ENCODE results near the gene AK9. TPM values are rescaled to one million over a fixed set of nuclear protein-coding genes. Genes with fewer than 3 reads are reported as not detected.

Gene AK9
- polyA plus RNA-seq, 1 of the 3 experiments (the other 2 are of a cell fraction), result 0.76 TPM

GRCh38 chr6:109739686-109740085 is 48.7 kb upstream of the AK9 start:
- DNase-seq, result no peak
- no peaks in the 10 kb centered on the region for H3K79me2 ChIP-seq (ENCODE audit: insufficient read depth)
- no peak overlapping the region for H3K9ac ChIP-seq
- CTCF ChIA-PET, result interaction anchor here (0.7 to 1.0 kb wide), 2 partner anchors 34 to 298 kb away, joined by 3 read pairs; no protein-coding TSS in a partner anchor
- peaks cover 0 to 19% of the 10 kb centered on the region in 2 experiments for H3K36me3 ChIP-seq (replicated peaks in 1 of 2; ENCODE audit: control insufficient read depth in 1 of 2, insufficient read depth in 2 of 2, low read length in 1 of 2)
- H3K27ac ChIP-seq (ENCODE audit: low read depth in 2 of 2, low read length in 1 of 2), result no peak overlapping the region
- 88% methylated on average over 3 of the region's 3 CpGs for WGBS (ENCODE audit: low lambda C conversion rate)
- H2AFZ ChIP-seq (ENCODE audit: low read depth), result no peak overlapping the region
- TF ChIP-seq YY1 (IDR thresholded peaks at IDR 0.05; ENCODE audit: low read depth), result no peak
- no peak for TF ChIP-seq RAD21 (IDR thresholded peaks at IDR 0.05; ENCODE audit: low read length)
- TF ChIP-seq EP300 (IDR thresholded peaks at IDR 0.05; ENCODE audit: borderline replicate concordance in 1 of 2, low read depth in 1 of 2, low read length in 1 of 2), result no peak
- TF ChIP-seq FOXJ3 (CRISPR knock-in tag; IDR thresholded peaks at IDR 0.05), result no peak
- TF ChIP-seq TEAD4 (IDR thresholded peaks at IDR 0.05; ENCODE audit: borderline replicate concordance, insufficient read depth), result no peak
- TF ChIP-seq MXI1 (IDR thresholded peaks at IDR 0.05; ENCODE audit: low read depth, low read length), result no peak
- no peak for TF ChIP-seq CHD2 (IDR thresholded peaks at IDR 0.05; ENCODE audit: low read length, partially characterized antibody)
- TF ChIP-seq EZH2phosphoT487 (IDR thresholded peaks at IDR 0.05; ENCODE audit: borderline replicate concordance, low read depth), result no peak
- no peak for TF ChIP-seq GABPA (IDR thresholded peaks at IDR 0.05; ENCODE audit: low read depth)
- no peak for TF ChIP-seq ELF1 (IDR thresholded peaks at IDR 0.05)
- TF ChIP-seq TAF1 (IDR thresholded peaks at IDR 0.05; ENCODE audit: borderline replicate concordance, low read depth, low read length), result no peak
- TF ChIP-seq, protein P1, sequence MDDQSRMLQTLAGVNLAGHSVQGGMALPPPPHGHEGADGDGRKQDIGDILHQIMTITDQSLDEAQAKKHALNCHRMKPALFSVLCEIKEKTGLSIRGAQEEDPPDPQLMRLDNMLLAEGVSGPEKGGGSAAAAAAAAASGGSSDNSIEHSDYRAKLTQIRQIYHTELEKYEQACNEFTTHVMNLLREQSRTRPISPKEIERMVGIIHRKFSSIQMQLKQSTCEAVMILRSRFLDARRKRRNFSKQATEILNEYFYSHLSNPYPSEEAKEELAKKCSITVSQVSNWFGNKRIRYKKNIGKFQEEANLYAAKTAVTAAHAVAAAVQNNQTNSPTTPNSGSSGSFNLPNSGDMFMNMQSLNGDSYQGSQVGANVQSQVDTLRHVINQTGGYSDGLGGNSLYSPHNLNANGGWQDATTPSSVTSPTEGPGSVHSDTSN (IDR thresholded peaks at IDR 0.05), result no peak
- TF ChIP-seq USF2 (IDR thresholded peaks at IDR 0.05; ENCODE audit: borderline replicate concordance, low read depth, low read length), result no peak
- TF ChIP-seq MAX (IDR thresholded peaks at IDR 0.05; ENCODE audit: low read depth), result no peak
- no peak for TF ChIP-seq GATA2 (CRISPR knock-in tag; IDR thresholded peaks at IDR 0.05)
- H3K27me3 ChIP-seq (ENCODE audit: insufficient read depth), result no peaks in the 10 kb centered on the region
- POLR2A ChIA-PET, result no interaction called here
- H3K9me2 ChIP-seq, result no peaks in the 10 kb centered on the region
- H3F3A ChIP-seq (replicated peaks; ENCODE audit: insufficient read depth), result peaks cover 5% of the 10 kb centered on the region
- no peaks in the 10 kb centered on the region for H4K20me1 ChIP-seq (ENCODE audit: insufficient read depth)
- H3K9me3 ChIP-seq, result no peaks in the 10 kb centered on the region
- no peak overlapping the region for H3K4me3 ChIP-seq (ENCODE audit: low read depth in 2 of 2, low read length in 1 of 2)
- H3K4me1 ChIP-seq (ENCODE audit: control insufficient read depth in 1 of 2, insufficient read depth in 2 of 2, low read depth in 1 of 2, low read length in 1 of 2), result peaks cover 0 to 7% of the 10 kb centered on the region in 2 experiments; a peak in 2 of 4 replicates
- H3K4me2 ChIP-seq, result no peak overlapping the region

DNA sequence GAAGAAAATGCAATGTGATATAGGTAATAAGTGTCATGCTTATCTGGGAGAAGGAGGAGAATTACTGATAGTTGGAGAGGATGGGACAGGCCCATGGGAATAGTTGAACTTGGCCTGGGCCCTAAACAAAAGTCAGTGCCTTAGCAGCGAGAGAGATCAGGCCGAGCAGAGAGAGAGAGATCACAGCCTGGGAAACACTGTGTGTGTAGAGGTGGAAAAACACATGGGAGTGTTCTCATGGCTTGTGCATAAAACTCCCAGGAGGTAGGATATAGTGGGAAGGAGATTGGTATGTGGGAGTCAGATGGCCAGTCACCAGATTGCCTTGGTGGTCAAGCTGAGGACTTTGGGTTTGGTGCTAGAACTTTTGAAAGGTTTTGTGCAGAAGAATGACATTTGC is 47.7 kb upstream of the AK9 start:
- Histone ChIP-seq H3K79me2 (ENCODE audit: insufficient read depth) (no peaks in the 10 kb centered on the region), H3K4me2 (no peak overlapping the region), H3K4me3 (ENCODE audit: low read depth in 2 of 2, low read length in 1 of 2) (no peak overlapping the region), H3K9me3 (no peaks in the 10 kb centered on the region), H3K36me3 (replicated peaks in 1 of 2; ENCODE audit: control insufficient read depth in 1 of 2, insufficient read depth in 2 of 2, low read length in 1 of 2) (peaks cover 2 to 18% of the 10 kb centered on the region in 2 experiments), H4K20me1 (ENCODE audit: insufficient read depth) (no peaks in the 10 kb centered on the region), H3F3A (replicated peaks; ENCODE audit: insufficient read depth) (peaks cover 4% of the 10 kb centered on the region), H3K27ac (ENCODE audit: low read depth in 2 of 2, low read length in 1 of 2) (no peak overlapping the region), H3K27me3 (ENCODE audit: insufficient read depth) (no peaks in the 10 kb centered on the region), H3K9me2 (no peaks in the 10 kb centered on the region), H3K4me1 (ENCODE audit: control insufficient read depth in 1 of 2, insufficient read depth in 2 of 2, low read depth in 1 of 2, low read length in 1 of 2) (peaks cover 0 to 3% of the 10 kb centered on the region in 2 experiments; a peak in 2 of 4 replicates), H3K9ac (no peak overlapping the region), H2AFZ (ENCODE audit: low read depth) (no peak overlapping the region)
- no peak for TF ChIP-seq RXRA (IDR thresholded peaks at IDR 0.05; ENCODE audit: borderline replicate concordance, low read depth)
- ChIA-PET CTCF (no interaction called here), POLR2A (no interaction called here)
- WGBS (ENCODE audit: low lambda C conversion rate), result 100% methylated on average over 2 of the region's 2 CpGs
- DNase-seq, result no peak
